HG03558 (cell line): Measurements from ENCODE around the gene PTPRF.

Source experiments
- ATAC-seq: cut with Tn5 transposase; IDR thresholded peaks from one replicate; pipeline ENCODE4 v1.9.1; 2021; ENCODE audit warnings: moderate number of reproducible peaks; ENCODE audit not compliant: unreplicated experiment; ENCODE audit errors: extremely low read depth

PTPRF gene

GRCh38 chr1:43597721-43598120, 67.0 kb downstream of the PTPRF start:
- no peak for ATAC-seq

GRCh38 chr1:43598622-43599021, 67.9 kb downstream of the PTPRF start:
- no peak for ATAC-seq

- ATAC-seq: no peak
Observed at GRCh38 chr1:43600033-43601020, 69.6 kb downstream of the PTPRF start.

- no peak for ATAC-seq
Observed at GRCh38 chr1:43602990-43603389, 72.3 kb downstream of the PTPRF start.

- no peak for ATAC-seq
Observed at GRCh38 chr1:43604192-43604591, 73.5 kb downstream of the PTPRF start.

- ATAC-seq: no peak
Observed at GRCh38 chr1:43605157-43605556, 74.5 kb downstream of the PTPRF start.

GRCh38 chr1:43605766-43606165, 75.1 kb downstream of the PTPRF start:
- no peak for ATAC-seq

GRCh38 chr1:43606624-43607023, 75.9 kb downstream of the PTPRF start:
- no peak for ATAC-seq

GRCh38 chr1:43608827-43609226, 78.1 kb downstream of the PTPRF start:
- no peak for ATAC-seq

- ATAC-seq: no peak
Observed at GRCh38 chr1:43610339-43610738, 79.7 kb downstream of the PTPRF start.

- no peak for ATAC-seq
Observed at GRCh38 chr1:43611950-43612349, 81.3 kb downstream of the PTPRF start.

- no peak for ATAC-seq
Observed at GRCh38 chr1:43612406-43612805, 81.7 kb downstream of the PTPRF start.

- no peak for ATAC-seq
Observed at GRCh38 chr1:43613075-43613942, 82.6 kb downstream of the PTPRF start.

GRCh38 chr1:43614211-43614610, 83.5 kb downstream of the PTPRF start:
- no peak for ATAC-seq

GRCh38 chr1:43614891-43615290, 84.2 kb downstream of the PTPRF start:
- ATAC-seq: no peak

- no peak for ATAC-seq
Observed at GRCh38 chr1:43616383-43616782, 85.7 kb downstream of the PTPRF start.

- no peak for ATAC-seq
Observed at GRCh38 chr1:43617011-43617410, 86.3 kb downstream of the PTPRF start.

GRCh38 chr1:43617668-43618067, 87.0 kb downstream of the PTPRF start:
- no peak for ATAC-seq

- no peak for ATAC-seq
Observed at GRCh38 chr1:43618521-43619313, 88.0 kb downstream of the PTPRF start.

- no peak for ATAC-seq
Observed at GRCh38 chr1:43619314-43619790, 88.7 kb downstream of the PTPRF start.
